Hematopoietic multipotent progenitor cell treated with erythropoietin and hydrocortisone succinate and interleukin-3 and kit ligand, for 8 days (in vitro differentiated cells): ENCODE data around the gene NPIPB8.
"Not testable (repeated sequence)": the region's sequence is repeated elsewhere in the genome, so short reads cannot be mapped to it uniquely, and the experiment has no call there.

Experiments
- DNase-seq: peaks from one replicate; pipeline ENCODE4 v3.0.0-alpha.2; 2015

The NPIPB8 gene

GRCh38 chr16:28607116-28607623 is 30.7 kb upstream of the NPIPB8 start:
- no peak for DNase-seq

GRCh38 chr16:28607681-28608495 is 30.0 kb upstream of the NPIPB8 start:
- not testable (repeated sequence) for DNase-seq

GRCh38 chr16:28608496-28608808 is 29.4 kb upstream of the NPIPB8 start:
- DNase-seq, result not testable (repeated sequence)

GRCh38 chr16:28608867-28609596 is 28.8 kb upstream of the NPIPB8 start:
- DNase-seq, result not testable (repeated sequence)

GRCh38 chr16:28609631-28610594 is 28.0 kb upstream of the NPIPB8 start, which contains the start of gene SULT1A1:
SULT1A1 (minus strand) TSS chr16:28610044; CDS start chr16:28608855, 1,189 bp downstream.
- DNase-seq, result peak; percentile 39

- no peak for DNase-seq
These were observed 27.2 kb upstream of the NPIPB8 start for GRCh38 chr16:28610595-28611191.

- DNase-seq, result not testable (repeated sequence)
These were observed 25.2 kb upstream of the NPIPB8 start for GRCh38 chr16:28612359-28613280.

- not testable (repeated sequence) for DNase-seq
These were observed 24.0 kb upstream of the NPIPB8 start for GRCh38 chr16:28613912-28614311.

GRCh38 chr16:28614561-28614960 is 23.3 kb upstream of the NPIPB8 start:
- DNase-seq, result not testable (repeated sequence)

- peak; percentile 26 for DNase-seq
These were observed 22.2 kb upstream of the NPIPB8 start for GRCh38 chr16:28615486-28616223.

GRCh38 chr16:28616224-28616577 is 21.7 kb upstream of the NPIPB8 start:
- DNase-seq, result not testable (repeated sequence)

GRCh38 chr16:28616636-28617035 is 21.2 kb upstream of the NPIPB8 start:
- DNase-seq, result no peak

- no peak for DNase-seq
These were observed 20.0 kb upstream of the NPIPB8 start for GRCh38 chr16:28617874-28618273.

- not testable (repeated sequence) for DNase-seq
These were observed 17.5 kb upstream of the NPIPB8 start for GRCh38 chr16:28620316-28620715.

- DNase-seq, result no peak
These were observed 16.2 kb upstream of the NPIPB8 start for GRCh38 chr16:28621481-28622155.

GRCh38 chr16:28622532-28623171 is 15.2 kb upstream of the NPIPB8 start:
- not testable (repeated sequence) for DNase-seq

GRCh38 chr16:28623172-28623711 is 14.6 kb upstream of the NPIPB8 start:
- DNase-seq, result peak; percentile 78

- not testable (repeated sequence) for DNase-seq
These were observed 7.0 kb upstream of the NPIPB8 start for GRCh38 chr16:28630905-28631304.
